OCI-LY3 (cell line): Measurements from ENCODE around the gene PSMA7.

Source experiments
- CTCF ChIP-seq: fragments of 200-600, 300-600 bp; sonication (generic); IDR thresholded peaks from 2 replicates; pipeline ENCODE4 v1.5.1; 2014; ENCODE audit warnings: antibody characterized with exemption, low read length, low read depth
- EZH2phosphoT487 ChIP-seq: fragments of 200-600 bp; shearing (Covaris generic); IDR thresholded peaks from 2 replicates; pipeline ENCODE4 v1.6.1; 2018; ENCODE audit warnings: antibody characterized with exemption, mixed run types, low read depth

- TF ChIP-seq CTCF (no peak), EZH2phosphoT487 (no peak)
Measured at GRCh38 chr20:62096421-62097380, 46.5 kb downstream of the PSMA7 start.
